Mucosa of rectum (tissue), 2 donors: ENCODE data around the gene MRPS10.
"Not testable (repeated sequence)": the region's sequence is repeated elsewhere in the genome, so short reads cannot be mapped to it uniquely, and the experiment has no call there.

ENCODE experiments used
- H3K27ac ChIP-seq, 2 donors: one replicate each; pipeline ENCODE4 v1.7.0; 2013; ENCODE audit warnings: inconsistent platforms in 2 of 2, low read depth in 2 of 2, low read length in 2 of 2
- H3K27me3 ChIP-seq, 2 donors: one replicate each; pipeline ENCODE4 v1.7.0; 2013; ENCODE audit warnings: low read length in 2 of 2; ENCODE audit not compliant: control insufficient read depth in 2 of 2, insufficient read depth in 2 of 2
- H3K36me3 ChIP-seq, 2 donors: one replicate each; pipeline ENCODE4 v1.7.0; 2013; ENCODE audit warnings: low read length in 2 of 2; ENCODE audit not compliant: control insufficient read depth in 2 of 2, insufficient read depth in 2 of 2
- H3K4me1 ChIP-seq, 2 donors: one replicate each; pipeline ENCODE4 v1.7.0; 2013; ENCODE audit warnings: low read length in 2 of 2, mild to moderate bottlenecking in 1 of 2; ENCODE audit not compliant: control insufficient read depth in 2 of 2, insufficient read depth in 2 of 2
- H3K4me3 ChIP-seq, 2 donors: one replicate each; pipeline ENCODE4 v1.7.0; 2013; ENCODE audit warnings: low read length in 2 of 2
- H3K9ac ChIP-seq, 2 donors: one replicate each; pipeline ENCODE4 v1.7.0; 2013; ENCODE audit warnings: low read length in 2 of 2, low read depth in 1 of 2, mild to moderate bottlenecking in 1 of 2
- H3K9me3 ChIP-seq, 2 donors: one replicate each; pipeline ENCODE4 v1.7.0; 2013; ENCODE audit warnings: low read length in 2 of 2; ENCODE audit not compliant: control insufficient read depth in 2 of 2
- donor health status: healthy.
- donor health status: Normal muscosa, but diverticular disease.

The MRPS10 gene

DNA sequence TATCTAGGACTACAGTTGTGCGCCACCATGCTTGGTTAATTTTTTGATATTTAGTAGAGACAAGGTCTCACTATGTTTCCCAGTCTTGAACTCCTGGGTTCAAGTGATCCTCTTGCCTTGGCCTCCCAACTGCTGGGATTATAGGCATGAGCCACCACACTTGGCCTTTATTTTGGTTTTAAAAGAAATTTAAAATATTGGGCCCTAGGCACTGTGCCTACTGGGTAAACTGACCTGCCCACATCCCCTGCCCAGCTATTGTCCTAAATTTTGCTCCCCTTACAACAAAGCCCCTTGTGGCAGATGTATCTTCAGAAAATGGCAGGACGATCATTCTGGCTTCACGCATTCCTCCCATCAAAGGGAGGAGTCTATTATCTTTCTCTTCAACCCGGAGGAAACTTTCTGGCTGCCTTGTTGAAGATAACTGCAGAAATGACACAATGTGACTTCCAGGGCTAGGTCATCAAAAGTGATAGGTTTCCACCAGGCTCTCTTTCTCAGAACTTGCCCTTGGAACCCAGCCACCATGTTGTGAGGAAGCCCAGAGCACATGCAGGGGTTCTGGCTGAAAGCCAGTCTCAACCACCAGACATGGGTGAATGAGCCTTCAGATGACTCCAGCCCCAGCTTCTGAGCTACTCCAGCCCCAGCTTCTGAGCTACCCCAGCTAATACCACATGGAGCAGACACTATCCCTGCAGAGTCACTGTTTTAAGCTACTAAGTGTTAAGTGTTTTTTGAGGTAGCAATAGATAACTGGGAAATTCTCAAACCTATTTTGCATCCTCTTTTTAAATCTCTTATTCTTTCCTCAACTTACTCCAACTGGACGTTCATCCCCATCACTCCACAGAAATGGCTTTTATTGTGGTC is 18.3 kb downstream of the MRPS10 start:
- no peaks in the 10 kb centered on the region for H3K36me3 ChIP-seq
- no peak overlapping the region for H3K9ac ChIP-seq
- H3K27me3 ChIP-seq = no peaks in the 10 kb centered on the region
- H3K4me1 ChIP-seq = no peaks in the 10 kb centered on the region
- H3K27ac ChIP-seq = no peak overlapping the region
- no peak overlapping the region for H3K4me3 ChIP-seq
- no peaks in the 10 kb centered on the region for H3K9me3 ChIP-seq

DNA sequence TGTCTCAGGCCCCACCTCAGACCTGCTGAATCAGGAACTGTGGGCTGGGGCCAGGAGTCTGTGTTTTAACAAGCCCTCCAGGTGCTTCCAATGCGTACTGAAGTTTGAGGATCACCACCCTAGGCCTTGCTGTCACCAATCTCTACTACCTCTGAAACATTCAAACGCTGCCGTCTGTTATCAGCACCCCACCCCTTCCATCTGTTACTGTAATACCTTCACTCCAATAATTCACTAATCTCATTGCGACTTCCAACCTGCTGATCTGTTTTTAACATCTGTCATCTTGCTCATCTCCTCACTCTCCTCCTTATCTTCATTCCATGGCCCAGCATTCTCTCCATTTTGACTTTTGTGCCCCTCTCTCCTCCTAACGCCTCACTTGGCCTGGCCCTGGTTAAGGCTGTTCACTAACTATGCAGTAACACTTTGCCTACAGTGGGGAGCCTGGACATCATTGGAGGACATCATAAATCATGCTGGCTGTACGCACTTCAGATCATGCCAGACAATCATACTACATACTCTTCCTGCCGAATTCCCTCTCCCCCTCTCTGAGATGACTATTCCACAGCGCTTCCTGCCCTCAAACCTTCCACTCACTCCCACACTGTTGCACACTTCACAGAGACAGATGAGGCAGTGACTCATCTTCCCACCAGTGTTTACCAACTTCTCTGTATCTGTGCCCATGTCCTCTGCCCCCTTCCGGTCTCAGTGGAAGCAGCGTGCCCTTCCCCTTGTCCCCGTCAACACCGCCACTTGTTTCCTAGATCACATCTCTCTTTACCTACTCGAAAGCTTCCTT is 19.9 kb downstream of the MRPS10 start:
- no peak overlapping the region for H3K9ac ChIP-seq
- no peaks in the 10 kb centered on the region for H3K4me1 ChIP-seq
- H3K27me3 ChIP-seq = no peaks in the 10 kb centered on the region
- H3K4me3 ChIP-seq = no peak overlapping the region
- H3K27ac ChIP-seq = no peak overlapping the region
- no peaks in the 10 kb centered on the region for H3K9me3 ChIP-seq
- H3K36me3 ChIP-seq = no peaks in the 10 kb centered on the region

DNA sequence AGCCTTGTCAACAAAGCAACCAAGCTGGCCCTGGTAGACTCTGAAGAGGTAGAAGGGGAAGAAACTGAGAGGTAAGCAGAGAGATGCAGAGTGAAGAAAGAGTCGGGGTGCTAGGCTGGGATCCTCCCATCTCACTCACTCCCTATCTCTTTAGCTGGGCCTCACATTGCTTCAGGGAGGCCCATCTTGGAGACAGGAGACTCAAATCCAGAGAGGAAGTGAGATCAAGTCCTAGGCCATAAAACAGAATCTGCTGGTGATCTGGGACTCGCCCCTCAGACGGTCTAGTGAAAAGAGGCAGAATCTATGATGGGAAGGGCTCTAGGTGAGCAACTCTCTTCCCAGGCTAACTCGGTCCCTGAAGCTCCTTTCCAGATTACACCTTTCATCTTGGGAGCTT is 22.2 kb downstream of the MRPS10 start:
- H3K36me3 ChIP-seq = no peaks in the 10 kb centered on the region
- H3K27ac ChIP-seq = no peak overlapping the region
- no peak overlapping the region for H3K9ac ChIP-seq
- H3K4me1 ChIP-seq = no peaks in the 10 kb centered on the region
- H3K4me3 ChIP-seq = no peak overlapping the region
- H3K27me3 ChIP-seq = no peaks in the 10 kb centered on the region
- no peaks in the 10 kb centered on the region for H3K9me3 ChIP-seq

DNA sequence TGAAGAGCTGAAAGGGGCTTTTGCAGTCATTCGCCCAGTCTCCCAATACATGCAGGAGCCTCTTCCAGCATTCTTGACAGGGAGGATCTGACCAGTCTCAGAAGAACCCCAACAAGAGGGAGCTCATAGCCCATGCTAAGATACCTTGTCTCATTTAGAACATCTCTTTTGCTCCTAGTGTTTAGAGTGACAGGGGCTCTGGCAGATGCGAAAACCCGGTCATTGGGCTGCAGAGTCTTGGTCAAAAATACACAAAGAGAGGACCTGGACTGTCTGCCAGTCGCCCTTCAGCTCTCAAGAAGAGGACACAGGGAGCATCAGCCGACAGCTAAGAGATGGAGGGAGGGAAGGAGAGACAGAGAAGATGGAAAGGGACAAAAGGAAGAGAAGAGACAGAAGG is 23.6 kb downstream of the MRPS10 start:
- Histone ChIP-seq H3K4me1 (no peaks in the 10 kb centered on the region), H3K9me3 (no peaks in the 10 kb centered on the region), H3K4me3 (no peak overlapping the region), H3K9ac (no peak overlapping the region), H3K36me3 (no peaks in the 10 kb centered on the region), H3K27ac (no peak overlapping the region), H3K27me3 (no peaks in the 10 kb centered on the region)

DNA sequence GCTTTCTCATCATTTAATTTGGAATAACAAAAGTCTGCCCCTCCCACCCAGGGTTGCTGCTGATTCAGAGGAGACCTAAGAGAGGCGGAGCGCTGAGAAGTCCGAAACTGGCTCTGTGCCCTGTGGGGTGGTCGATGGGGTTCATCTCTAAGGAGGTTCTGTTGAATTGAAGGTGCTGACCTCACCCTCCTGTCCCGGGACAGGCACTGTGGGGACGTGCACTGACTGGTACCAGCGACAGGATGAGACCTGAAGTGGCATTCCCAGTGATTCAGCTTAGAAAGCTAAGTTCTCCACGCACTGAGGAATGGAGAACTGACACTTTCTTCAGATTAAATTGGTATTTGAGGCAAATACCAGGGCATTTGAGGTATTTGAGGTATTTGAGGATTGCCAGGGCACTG is 24.2 kb downstream of the MRPS10 start:
- Histone ChIP-seq H3K36me3 (no peaks in the 10 kb centered on the region), H3K4me3 (no peak overlapping the region), H3K27ac (no peak overlapping the region), H3K4me1 (no peaks in the 10 kb centered on the region), H3K27me3 (no peaks in the 10 kb centered on the region), H3K9me3 (no peaks in the 10 kb centered on the region), H3K9ac (no peak overlapping the region)

DNA sequence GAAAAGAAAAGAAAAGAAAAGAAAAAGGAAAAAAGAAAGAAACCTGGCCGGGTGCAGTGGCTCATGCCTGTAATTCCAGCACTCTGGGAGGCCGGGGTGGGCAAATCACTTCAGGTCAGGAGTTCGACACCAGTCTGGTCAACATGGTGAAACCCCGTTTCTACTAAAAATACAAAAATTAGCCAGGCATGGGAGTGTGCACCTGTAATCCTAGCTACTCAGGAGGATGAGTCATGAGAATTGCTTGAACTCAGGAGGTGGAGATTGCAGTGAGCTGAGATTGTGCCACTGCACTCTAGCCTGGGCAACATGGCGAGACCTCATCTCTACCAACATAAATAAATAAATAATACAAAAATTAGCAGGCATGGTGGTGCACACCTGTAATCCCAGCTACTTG is 25.3 kb downstream of the MRPS10 start:
- H3K4me3 ChIP-seq, H3K36me3 ChIP-seq, H3K27ac ChIP-seq, H3K9me3 ChIP-seq, H3K4me1 ChIP-seq, H3K27me3 ChIP-seq, H3K9ac ChIP-seq: not testable (repeated sequence)

DNA sequence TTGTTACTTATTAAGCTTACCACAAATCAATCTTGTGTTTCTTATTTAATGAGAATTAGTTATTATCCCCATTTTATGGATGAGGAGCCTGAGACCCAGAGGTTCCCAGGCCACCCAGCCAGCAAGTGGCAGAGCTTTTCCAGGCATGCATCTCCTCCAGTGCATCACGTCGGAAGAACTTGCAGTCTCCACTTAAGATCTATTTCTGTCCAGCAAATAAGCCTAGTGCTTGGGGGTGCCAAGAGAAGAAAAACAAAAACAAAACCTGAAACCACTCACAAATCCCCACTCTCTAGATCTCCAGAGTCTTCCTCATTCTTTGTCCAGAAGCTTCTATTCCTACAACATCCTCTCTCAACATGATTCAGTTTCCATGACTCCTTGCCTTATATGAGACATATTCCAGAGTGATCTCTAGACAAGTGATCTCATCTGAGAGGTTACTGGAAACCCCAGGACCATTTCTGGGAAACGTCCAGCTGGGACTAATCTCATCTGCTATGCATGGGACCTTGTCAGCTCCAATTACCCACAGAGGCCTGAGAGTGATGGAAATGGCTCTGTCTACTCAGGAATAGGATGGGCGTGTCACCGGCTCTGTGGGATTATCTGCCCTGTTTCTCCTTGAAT is 27.0 kb downstream of the MRPS10 start:
- no peaks in the 10 kb centered on the region for H3K4me1 ChIP-seq
- H3K36me3 ChIP-seq = no peaks in the 10 kb centered on the region
- no peak overlapping the region for H3K9ac ChIP-seq

DNA sequence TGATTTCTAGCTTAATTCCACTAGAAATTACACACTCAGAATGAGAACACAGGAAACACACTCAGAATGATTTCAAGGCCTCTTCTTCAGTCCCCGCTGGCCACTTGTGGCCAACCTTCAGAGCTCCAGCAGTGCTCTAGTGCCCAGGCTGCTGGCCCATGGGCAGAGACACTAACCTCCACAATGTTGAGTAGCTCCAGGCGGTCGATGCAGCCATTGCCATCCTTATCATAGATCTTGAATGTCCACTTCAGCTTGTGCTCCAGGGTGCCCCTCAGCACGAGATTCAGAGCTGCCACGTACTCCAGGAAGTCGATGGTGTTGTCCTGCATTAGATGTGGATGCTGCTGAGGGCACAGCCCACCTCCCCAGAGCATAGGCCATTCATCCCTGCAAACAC is 29.3 kb downstream of the MRPS10 start:
- peaks cover 0 to 3% of the 10 kb centered on the region in 2 donors for H3K27me3 ChIP-seq
- no peaks in the 10 kb centered on the region for H3K4me1 ChIP-seq
- no peak overlapping the region for H3K9ac ChIP-seq
- no peaks in the 10 kb centered on the region for H3K36me3 ChIP-seq
- no peak overlapping the region for H3K4me3 ChIP-seq
- H3K9me3 ChIP-seq = no peaks in the 10 kb centered on the region
- no peak overlapping the region for H3K27ac ChIP-seq

More for the DNA sequence above, 27.0 kb downstream of the MRPS10 start:
- H3K27me3 ChIP-seq = no peaks in the 10 kb centered on the region
- no peak overlapping the region for H3K27ac ChIP-seq
- no peaks in the 10 kb centered on the region for H3K9me3 ChIP-seq
- H3K4me3 ChIP-seq = no peak overlapping the region

DNA sequence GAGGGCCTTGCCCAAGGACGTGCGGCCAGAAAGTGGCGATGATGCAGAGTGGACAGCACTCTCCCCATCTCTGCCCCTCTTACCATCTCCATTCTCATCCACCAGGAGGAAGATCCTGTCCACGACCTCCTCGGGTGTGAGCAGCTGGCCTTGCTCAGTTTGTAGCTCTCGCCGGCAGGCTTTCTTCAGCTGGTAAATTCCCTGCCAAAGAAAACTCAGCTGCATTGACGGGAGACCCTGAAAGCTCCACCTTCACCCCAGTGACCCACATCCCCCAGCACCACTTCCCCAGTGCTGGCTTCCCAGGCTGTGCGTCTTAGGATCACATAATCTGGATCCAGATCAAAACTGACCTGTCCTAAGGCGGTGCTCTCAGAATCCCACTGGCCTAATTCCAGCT is 32.1 kb downstream of the MRPS10 start:
- Histone ChIP-seq H3K27ac (no peak overlapping the region), H3K4me1 (peaks cover 0 to 3% of the 10 kb centered on the region in 2 donors), H3K27me3 (peaks cover 0 to 3% of the 10 kb centered on the region in 2 donors), H3K9ac (no peak overlapping the region), H3K4me3 (no peak overlapping the region), H3K9me3 (no peaks in the 10 kb centered on the region), H3K36me3 (no peaks in the 10 kb centered on the region)

DNA sequence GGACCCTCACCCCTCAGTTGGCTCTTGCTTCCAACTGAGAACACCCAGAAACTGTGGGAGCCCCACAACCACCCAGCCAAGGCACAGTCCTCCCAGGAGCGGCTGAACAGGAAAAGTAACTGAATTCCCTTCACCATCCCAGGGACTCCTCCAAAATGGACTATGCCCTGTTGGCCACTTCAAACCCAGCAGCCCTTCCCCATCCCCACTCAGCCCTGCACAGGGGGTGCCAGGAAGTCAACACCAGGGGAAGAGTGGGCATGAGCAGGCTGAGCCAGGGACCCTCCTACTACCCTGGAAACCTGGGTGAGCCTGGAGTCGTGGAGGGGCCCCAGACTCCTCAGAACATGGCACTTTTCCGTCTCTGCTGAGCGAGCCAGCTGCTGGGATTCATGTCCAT is 33.2 kb downstream of the MRPS10 start:
- H3K36me3 ChIP-seq = no peaks in the 10 kb centered on the region
- H3K4me3 ChIP-seq = no peak overlapping the region
- no peak overlapping the region for H3K27ac ChIP-seq
- H3K4me1 ChIP-seq = peaks cover 0 to 3% of the 10 kb centered on the region in 2 donors
- no peaks in the 10 kb centered on the region for H3K9me3 ChIP-seq
- no peak overlapping the region for H3K9ac ChIP-seq
- peaks cover 0 to 3% of the 10 kb centered on the region in 2 donors for H3K27me3 ChIP-seq
